Cardiac septum (tissue), 1 donor: Measurements from ENCODE around the gene KCNN3. TPM values are rescaled to one million over a fixed set of nuclear protein-coding genes. Genes with fewer than 3 reads are reported as not detected.

Experiments
- DNase-seq: peaks from one replicate; pipeline ENCODE4 v3.0.0-alpha.2; 2020; ENCODE audit warnings: low spot score
- intact Hi-C: fragments of 100-400 bp; cut with DNase I; formaldehyde crosslinking; loops from one replicate; pipeline ENCODE4 v1.14.0; 2022
- total RNA-seq: library from RNA; stranded (reverse); fragmentation: NEBNext Ultra II Directional; extraction: Animal tissue kit (Norgen Biotek cat#: 25700); gene quantifications from one replicate; pipeline ENCODE4 v1.2.1, GENCODE V29; 2021
- donor health status: DM: no; HTN: no; CAD: no.

The KCNN3 gene
- total RNA-seq, 1 donor from 2014 or later, result 2.8 TPM

DNA sequence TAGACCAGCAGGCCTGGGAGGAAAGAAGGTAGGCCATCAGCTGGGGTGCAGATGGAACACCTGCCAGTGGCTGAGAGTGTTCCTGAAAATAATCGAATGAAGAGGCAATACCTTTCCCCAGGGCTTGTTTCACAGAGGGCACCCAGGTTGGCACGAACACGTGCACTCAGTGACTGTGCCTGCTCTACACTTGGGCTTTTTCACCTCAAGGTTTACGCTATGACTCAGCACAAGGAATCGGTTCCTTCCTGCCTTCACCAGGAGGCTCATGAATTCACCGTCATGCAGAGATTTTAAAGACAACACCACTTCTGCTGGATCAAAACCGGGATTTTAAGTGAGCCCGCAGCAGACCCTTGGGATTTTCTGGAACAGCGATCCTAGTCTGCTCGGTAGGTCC lies 143.6 kb downstream of the KCNN3 start:
- DNase-seq, result no peak
- intact Hi-C loops, result no loop called here

DNA sequence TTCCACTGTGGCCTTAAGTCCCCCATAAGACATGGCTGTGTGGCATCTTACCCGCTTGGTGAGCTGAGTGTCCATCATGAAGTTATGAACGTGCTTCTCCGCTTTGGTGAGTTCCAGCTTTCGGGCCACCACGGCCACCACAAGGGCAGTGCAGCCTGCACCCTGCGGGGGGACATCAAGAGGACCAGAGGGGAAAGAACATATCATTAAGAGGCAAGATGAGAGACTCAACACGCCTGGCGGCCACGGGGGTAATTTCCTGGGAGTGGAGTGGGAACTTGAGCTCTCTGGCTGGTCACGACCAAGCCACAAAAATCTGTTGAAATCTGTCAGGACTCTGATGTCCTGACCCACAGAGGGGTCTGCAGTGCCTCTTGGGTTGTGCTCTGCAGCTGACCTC lies 144.2 kb downstream of the KCNN3 start:
- intact Hi-C loops, result no loop called here
- DNase-seq, result no peak

DNA sequence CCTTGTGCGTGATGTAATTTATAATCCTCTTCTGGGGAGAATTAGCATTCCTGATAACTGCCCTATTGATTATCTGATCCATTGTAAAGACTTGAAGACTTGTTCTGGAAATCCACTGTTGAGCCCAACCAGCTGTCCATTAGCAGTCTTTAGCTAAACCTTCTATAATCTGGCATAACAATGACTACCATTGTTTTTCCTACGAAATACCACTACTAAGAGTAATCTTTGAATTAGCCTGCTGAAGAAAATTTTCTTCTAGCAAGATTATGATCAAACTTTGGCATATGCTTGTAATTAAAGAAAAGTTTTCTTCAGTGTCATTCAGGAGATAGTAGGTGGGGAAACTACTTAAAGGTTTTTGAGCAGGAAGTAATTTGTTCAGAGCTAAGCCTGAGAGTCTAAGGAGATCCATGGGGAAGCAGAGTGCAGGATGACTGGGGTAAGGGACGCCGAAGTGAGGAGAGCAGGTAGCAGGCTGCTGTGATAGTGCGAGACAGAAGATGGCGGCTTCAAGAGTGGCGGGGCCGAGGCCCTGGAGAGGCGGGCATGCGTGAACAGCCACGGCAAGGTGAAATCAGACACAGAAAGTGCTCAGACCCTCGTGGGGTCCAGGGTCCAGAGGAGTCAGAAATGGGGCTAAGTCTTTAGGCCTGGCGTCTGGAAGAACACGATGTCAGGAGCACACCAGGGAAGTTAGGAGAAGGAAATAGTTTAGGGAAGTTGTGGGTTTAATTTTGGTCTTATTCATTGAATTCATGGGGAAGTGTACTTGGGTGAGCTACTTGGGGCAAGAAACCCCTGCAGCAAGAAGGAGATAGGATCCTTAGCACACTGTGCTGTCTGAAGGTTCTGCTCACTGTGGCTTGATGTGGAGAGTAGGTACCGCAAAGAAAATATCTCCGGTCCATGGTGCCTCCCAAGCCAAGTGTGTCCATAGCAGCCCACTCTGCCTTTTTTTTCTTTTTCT lies 149.5 kb downstream of the KCNN3 start:
- DNase-seq, result no peak
- intact Hi-C loops, result no loop called here

DNA sequence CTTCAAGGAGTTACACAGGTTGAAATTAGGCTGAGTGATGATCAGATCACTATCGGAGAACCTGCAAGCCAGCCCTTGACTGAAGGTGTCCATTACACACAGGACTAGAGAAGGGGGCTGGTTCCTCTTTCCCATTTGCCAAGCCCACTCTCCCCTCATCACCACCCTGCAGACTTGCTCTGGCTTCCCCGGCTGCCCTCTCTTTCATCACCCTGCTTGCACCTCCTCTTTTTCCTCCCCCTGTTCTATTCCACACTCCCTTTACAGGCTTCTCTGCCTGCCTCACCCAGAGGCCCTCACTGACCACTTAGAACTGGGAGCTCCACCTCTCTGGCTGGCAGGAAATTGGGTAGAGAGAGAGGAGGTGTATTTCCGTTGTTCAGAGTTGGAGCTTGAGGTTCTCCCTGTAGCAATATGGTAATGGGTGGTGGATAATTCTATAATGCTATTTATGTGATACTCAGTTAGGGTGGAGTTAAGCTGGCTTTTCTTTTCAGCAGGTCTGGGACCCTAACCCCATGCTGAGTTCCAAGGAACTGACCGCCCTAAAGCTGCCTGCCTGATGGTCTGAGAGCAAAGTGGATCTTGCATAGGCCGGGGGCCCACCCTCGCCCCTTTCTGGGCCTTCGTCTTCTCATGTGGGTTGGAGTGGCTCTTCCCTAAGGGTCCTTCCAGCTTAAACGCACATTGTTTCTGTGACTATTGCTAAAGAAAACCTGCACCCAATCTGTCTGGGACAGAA lies 150.3 kb downstream of the KCNN3 start:
- intact Hi-C loops, result no loop called here
- no peak for DNase-seq

DNA sequence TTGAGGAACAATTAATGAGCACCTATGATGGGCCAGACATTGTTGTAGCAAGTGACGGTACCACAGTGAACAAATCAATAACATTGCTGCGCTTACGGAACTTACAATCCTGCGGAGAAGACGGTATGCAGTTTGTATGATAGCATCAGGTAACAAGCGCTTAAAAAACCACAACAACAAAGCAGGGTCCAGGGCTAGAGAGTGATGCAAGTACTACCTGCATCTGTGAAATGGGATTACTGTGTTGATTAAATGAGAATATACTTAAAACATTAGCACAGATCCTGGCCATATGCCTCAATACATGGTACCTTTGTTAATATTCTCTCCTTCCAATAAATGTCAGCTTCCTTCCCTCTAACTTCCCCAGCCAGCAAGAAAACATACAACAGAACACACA lies 151.5 kb downstream of the KCNN3 start:
- intact Hi-C loops, result no loop called here

DNA sequence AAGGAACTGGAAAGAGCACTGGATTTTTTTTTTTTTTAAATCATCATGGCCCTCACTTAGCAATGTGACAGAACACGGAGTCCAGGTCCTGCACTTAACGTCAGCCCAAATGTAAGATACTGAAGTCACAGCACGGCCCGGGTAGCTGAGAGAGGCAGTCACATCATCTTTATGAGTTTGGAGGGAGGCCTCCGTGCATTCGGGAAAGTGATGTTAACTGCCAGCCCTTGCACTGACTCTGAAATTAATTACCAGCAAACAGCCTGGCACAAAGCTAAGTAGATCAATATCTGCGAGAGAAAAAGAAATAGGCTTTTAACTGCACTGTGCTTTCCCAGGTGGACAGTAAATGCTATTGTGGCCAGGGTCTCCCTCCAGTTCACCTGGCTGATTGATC lies 152.6 kb downstream of the KCNN3 start:
- intact Hi-C loops, result no loop called here
- DNase-seq, result no peak

More for the DNA sequence above, 151.5 kb downstream of the KCNN3 start:
- no peak for DNase-seq

DNA sequence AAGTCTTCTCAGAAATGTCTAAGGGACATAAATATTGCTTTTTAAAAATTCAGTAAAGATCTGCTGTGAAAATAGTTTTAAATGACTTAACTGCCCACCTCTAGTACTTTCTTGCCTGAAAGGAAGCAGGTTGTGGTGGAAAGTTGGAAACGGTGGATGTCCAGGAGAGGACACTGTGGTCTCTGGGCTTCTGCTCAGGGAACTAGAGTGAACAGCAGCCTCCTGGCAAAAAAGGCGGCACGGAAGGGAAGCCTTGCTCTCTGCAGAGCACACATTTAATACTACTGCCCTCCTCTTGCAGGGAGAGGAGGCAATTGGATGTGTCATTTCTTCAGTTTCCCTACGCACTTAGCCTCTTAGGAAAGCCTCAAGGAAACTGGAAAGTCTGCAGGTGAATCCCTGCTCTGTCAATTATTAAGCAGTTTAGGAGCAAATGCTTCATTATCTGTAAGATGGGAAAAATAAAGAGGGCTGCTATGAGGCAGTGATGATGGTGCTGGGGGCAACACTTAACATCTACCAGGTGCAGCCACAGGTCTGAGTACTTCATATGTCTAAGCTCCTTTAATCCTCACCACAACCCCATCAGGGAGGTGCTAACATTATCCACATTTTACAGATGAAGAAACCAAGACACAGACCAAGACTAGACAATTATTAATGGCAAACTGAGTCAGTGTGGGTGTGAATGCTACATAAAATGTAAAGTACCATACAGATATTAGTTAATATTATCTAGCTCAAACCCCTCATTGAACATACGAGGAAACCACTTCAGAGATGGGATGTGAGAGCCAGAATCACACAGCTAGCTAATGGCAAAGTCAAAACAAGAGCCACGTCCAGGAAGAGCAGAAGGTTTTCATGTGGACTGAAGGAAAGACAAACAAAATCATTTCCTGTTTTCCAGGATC lies 153.2 kb downstream of the KCNN3 start:
- intact Hi-C loops, result no loop called here
- DNase-seq, result no peak

DNA sequence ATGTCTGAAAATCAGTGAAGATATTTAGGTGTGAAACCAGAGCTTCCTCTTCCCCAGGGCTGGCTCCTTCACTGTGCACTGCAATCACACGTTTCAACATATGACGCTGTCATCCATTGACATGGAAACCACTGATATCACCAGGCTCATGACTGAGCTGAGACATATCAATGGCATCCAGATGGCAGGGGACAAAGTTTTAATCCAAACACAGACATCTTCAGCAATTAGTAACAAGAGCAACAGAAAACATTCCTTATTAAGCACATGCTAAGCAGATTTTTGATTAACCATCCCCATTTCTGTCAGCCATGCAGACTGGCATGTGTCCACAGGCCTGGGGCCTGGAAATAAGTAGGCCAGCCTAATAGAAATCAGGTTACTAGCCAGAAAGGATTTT lies 154.1 kb downstream of the KCNN3 start:
- DNase-seq, result no peak
- intact Hi-C loops, result no loop called here

DNA sequence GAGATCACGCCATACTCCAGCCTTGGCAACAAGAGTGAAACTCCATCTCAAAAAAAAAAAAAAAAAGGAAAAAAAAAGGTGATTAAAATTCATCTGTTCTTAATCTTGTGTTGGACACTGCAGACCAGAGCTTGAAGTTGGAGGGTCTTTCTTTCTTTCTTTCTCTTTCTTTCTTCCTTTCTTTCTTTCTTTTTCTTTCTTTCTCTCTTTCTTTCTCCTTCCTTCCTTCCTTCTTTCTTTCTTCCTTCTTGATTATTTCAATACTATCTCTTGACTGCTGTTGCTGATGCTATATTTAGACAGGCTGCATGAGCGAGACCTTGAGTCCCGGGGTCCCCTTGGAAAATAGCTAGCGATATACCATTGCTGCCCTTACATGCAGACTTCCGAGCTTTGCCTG lies 154.7 kb downstream of the KCNN3 start:
- DNase-seq, result no peak
- intact Hi-C loops, result no loop called here

DNA sequence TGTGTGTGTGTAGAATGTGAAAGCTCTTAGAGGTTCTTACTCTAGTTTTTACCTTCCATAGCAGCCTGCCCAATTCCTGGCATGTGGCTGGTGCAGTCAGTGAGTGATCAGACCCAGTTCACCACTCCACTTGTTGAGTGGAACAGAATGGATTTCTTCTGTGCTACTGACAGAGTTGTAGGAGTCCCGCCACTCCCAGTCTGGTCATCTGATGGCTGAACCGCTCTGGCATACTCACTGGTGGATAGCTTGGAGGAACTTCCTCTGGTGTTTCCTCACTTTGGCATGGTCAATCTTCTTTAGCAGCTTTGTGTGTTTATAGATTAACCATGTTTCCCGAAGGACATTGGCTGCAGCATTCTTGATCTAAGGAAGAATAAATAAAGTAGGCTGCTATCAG lies 155.4 kb downstream of the KCNN3 start:
- intact Hi-C loops, result no loop called here
- no peak for DNase-seq

DNA sequence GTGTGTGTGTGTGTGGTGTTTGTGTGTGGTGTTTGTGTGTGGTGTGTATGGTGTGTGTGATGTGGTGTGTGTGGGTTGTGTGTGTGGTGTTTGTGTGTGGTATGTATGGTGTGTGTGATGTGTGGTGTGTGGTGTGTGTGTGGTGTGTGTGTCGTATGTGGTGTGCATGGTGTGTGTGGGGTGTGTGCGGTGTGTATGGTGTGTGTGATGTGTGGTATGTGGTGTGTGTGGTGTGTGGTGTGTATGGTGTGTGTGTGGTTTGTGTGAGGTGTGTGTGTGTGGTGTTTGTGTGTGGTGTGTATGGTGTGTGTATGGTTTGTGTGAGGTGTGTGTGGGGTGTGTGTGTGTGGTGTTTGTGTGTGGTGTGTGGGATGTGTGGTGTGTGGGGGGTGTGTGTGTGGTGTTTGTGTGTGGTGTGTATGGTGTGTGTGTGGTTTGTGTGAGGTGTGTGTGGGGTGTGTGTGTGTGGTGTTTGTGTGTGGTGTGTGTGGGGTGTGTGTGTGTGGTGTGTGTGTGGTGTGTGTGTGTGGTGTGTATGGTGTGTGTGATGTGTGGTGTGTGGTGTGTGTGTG lies 155.9 kb downstream of the KCNN3 start:
- intact Hi-C loops, result no loop called here
- DNase-seq, result no peak

DNA sequence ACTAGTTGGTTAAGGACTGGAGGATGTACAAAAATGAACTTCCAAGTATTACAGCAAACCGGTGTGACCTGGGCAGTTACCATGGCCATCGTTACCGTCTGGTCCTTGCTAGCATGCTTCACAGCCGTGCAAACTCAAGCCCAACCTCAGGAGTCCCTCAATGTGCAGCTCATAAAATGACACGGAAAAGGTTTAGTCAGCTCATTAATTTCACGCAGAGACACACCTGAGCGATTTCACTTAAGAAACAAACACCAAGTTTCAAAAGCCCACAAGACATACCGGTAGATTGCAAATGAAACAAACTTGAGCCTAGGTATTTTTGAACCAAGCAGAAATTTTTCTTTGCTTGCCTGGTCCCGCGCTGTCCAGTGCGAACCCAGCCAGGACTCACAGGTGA lies 157.1 kb downstream of the KCNN3 start:
- intact Hi-C loops, result no loop called here

DNA sequence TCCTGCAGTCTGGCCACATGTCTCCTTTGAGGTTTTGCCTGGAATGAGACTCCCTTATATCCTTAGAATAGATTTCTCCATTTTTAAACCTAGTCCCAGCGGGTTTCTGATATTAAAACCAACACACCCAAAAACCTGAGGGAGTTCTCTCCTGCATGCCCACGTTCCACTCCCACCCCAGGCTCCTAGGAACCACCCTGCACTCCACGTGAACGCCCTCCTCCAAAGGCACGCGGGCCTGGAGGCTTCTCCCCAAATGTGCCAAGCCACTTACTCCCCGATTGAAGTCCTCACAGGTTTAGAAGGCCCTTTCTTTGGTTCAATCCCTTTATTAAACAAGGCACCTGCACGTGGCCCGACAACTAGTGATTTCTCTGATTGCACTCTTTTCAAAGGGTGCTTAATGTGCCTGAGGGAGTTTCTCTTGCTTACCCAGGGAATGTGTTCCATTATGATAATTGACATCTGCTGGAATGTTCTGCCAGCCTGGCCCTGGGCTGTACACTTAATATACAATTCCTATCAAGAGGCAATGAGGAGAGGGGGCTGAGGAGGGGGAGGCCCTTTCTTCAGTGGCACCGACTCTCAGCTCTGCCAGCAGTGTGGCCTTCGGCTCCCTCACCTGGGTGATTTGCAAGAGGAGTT lies 157.8 kb downstream of the KCNN3 start:
- DNase-seq, result no peak
- intact Hi-C loops, result no loop called here

More for the DNA sequence above, 157.1 kb downstream of the KCNN3 start:
- no peak for DNase-seq

DNA sequence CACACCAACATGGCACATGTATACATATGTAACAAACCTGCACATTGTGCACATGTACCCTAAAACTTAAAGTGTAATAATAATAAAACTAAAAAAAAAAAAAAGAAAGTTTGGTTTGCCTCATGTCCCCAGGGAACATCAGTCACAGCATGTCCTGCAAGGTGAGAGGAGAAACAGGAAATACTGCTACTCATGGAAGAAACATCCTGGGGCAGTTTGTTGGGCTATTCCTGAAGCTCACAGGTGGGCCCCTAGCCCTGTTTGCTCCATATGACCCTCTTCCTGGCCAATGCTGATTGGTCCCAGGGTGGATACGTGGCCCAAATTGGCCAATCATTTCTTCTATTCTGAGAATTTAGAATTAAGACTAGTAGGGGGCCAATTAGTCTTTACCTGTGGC lies 158.7 kb downstream of the KCNN3 start:
- no peak for DNase-seq
- intact Hi-C loops, result no loop called here

DNA sequence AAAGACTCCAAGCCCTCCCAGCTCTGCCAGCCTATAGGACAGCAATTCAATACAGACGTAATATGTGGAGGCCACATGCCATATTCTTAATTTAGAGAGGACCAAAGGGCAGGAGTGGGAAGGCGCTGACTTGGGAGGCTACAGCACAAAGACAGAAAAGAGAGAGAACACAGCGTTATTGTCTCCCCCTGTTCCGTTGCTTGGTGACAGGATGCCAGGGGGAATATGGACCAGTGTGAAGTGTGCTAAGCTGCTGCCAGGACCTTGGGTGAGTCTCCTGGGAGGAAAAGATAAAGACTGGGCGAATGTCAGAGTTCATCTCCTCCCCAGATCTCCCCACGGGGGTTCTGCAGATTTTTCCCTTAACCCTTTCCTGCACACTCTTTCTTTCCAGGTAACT lies 160.0 kb downstream of the KCNN3 start:
- intact Hi-C loops, result no loop called here
- DNase-seq, result no peak

DNA sequence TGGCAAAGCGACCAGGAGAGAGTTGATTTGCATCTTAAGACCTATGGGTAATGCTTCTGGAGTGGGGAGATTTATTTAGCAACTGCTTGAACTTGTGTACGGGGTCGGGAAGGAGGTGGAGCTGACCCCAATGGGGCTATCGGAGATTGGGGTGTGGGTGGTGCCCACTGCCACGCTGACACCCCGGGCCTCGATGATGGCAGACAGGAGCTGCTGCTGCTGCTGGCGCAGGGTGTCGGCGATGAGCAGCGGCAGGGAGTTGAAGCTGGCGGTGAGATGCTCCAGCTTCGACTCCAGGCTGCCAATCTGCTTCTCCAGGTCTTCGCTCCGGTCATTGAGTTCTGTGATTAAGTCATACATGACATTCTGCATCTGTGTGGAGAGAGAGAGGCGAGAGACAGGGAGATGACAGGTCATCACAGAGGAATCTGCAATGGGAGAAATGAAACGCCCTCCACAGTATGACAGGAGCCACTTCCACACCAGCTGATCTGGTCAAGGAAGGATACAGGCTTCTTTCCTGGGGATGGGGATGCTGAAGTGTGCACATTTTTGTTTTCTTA lies 162.1 kb downstream of the KCNN3 start:
- no peak for DNase-seq
- intact Hi-C loops, result no loop called here

DNA sequence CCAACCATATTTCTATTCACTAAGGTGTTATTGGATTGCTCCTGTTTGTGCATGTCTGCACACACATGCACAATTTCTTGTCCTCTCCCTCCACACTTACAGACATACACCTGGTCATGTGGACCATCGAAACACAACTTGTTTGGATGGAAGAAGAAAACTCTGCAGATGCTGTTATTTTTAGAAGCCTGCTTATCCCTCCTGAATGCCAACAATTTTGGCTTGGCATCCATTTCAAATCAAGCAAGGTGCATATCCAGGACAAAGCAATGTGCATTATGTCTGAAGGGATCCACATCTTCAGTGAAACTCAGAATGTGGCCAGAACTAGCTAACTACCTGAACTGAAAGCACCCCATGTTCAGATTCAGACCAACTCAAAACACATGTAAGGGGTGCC lies 163.2 kb downstream of the KCNN3 start:
- no peak for DNase-seq
- intact Hi-C loops, result no loop called here

DNA sequence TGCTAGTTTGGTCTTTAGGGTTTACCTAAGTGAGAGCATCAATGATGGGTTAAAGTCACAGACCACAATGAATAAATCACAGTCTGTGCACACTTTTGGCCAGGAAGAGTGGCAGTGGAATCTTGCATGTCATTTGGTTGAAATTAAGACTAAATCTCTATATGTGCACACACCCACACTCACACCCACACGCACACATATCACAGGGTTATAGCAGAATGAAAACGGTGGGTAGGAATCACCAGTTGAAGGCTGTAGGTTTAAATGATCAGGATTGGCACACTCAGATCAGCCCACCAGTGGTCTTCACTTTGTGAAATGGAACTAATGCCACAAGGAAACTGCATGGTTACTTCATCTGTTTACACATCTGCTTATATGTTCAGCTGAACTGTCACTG lies 164.5 kb downstream of the KCNN3 start:
- intact Hi-C loops, result no loop called here

DNA sequence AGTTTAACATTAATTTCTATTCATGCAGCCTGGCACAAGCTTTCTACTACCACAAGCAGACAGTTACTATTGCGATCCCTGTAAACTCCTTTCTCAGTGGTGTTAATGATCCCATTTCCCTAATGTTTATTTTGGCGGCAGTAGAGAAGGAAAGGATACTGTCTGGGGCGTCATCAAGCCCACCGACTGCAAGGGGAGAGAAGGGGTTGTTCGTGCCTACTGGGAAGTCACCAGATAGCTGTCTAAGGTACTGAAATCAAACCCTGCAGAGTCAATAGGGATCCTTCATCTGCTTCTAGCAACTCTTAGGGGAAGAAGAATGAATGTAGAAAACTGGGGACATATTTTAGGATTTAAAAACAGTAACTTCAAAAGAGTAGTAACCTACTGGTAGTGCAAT lies 166.9 kb downstream of the KCNN3 start:
- intact Hi-C loops, result no loop called here
- no peak for DNase-seq

More for the DNA sequence above, 164.5 kb downstream of the KCNN3 start:
- DNase-seq, result no peak
